H1 (cell line): ENCODE data around the gene DIP2C. TPM values are rescaled to one million over a fixed set of nuclear protein-coding genes. Genes with fewer than 3 reads are reported as not detected.

Experiments used
- CTCF ChIA-PET: fragments of 300-600 bp; sonication (Branson Sonifier 250); formaldehyde crosslinking; loops from one replicate; lab custom pipeline; 2021; ENCODE audit not compliant: partially characterized antibody; lab: Charles Lee
- POLR2A ChIA-PET: fragments of 300-600 bp; sonication (Branson Sonifier 250); formaldehyde crosslinking; loops from one replicate; lab custom pipeline; 2021; ENCODE audit warnings: inconsistent platforms; ENCODE audit not compliant: partially characterized antibody; lab: Charles Lee
- DNase-seq, 2 experiments: peaks; one replicate each; pipeline versions ENCODE4 v3.0.0 to v3.0.0-alpha.2; 2010 to 2022; ENCODE audit warnings: low spot score in 2 of 2, low read depth in 1 of 2, mixed read lengths in 1 of 2
- FAIRE-seq: peaks from 2 replicates; lab custom pipeline; 2011; peaks lifted over from hg19 to GRCh38; lab: Jason Lieb, UNC
- H2AFZ ChIP-seq: 2 replicates; pipeline ENCODE4 v1.8.1; 2012; ENCODE audit warnings: low read length, inconsistent platforms
- H2AK5ac ChIP-seq: 2 replicates; pipeline ENCODE4 v1.6.1; 2013; ENCODE audit warnings: low read depth, low read length
- H2BK120ac ChIP-seq: replicated peaks from 2 replicates; pipeline ENCODE3; 2013; ENCODE audit warnings: low read depth, low read length, inconsistent platforms
- H2BK12ac ChIP-seq: 2 replicates; pipeline ENCODE4 v1.6.1; 2013; ENCODE audit warnings: low read depth, low read length
- H2BK15ac ChIP-seq: 2 replicates; pipeline ENCODE4 v1.6.1; 2013; ENCODE audit warnings: low read length
- H2BK20ac ChIP-seq: 2 replicates; pipeline ENCODE4 v1.6.1; 2013; ENCODE audit warnings: low read length
- H2BK5ac ChIP-seq: 2 replicates; pipeline ENCODE4 v1.6.1; 2013; ENCODE audit warnings: low read depth, low read length
- H3K14ac ChIP-seq: 2 replicates; pipeline ENCODE4 v1.6.1; 2013; ENCODE audit warnings: inconsistent platforms; ENCODE audit not compliant: insufficient read length
- H3K18ac ChIP-seq: 2 replicates; pipeline ENCODE4 v1.6.1; 2013; ENCODE audit warnings: low read length; ENCODE audit errors: extremely low read depth
- H3K23ac ChIP-seq: 2 replicates; pipeline ENCODE4 v1.6.1; 2013; ENCODE audit warnings: inconsistent platforms; ENCODE audit not compliant: insufficient read length
- H3K23me2 ChIP-seq: 2 replicates; pipeline ENCODE4 v1.6.1; 2013; ENCODE audit warnings: low read depth, low read length
- H3K27ac ChIP-seq: 2 replicates; pipeline ENCODE4 v1.6.1; 2011; ENCODE audit warnings: low read depth, low read length, inconsistent platforms
- H3K27me3 ChIP-seq, 4 experiments: replicated peaks in 1 of 4; 1 replicate in 1 of 4; 2 replicates in 3 of 4; pipeline versions ENCODE4 v1.6.1 to v1.8.1; 2011 to 2013; ENCODE audit warnings: low read length in 3 of 4, mild to moderate bottlenecking in 3 of 4, inconsistent platforms in 2 of 4, mixed read lengths in 2 of 4, moderate library complexity in 1 of 4; ENCODE audit not compliant: control insufficient read depth in 3 of 4, insufficient read depth in 3 of 4; ENCODE audit errors: extremely low read depth in 1 of 4
- H3K36me3 ChIP-seq, 4 experiments: 2 replicates each; pipeline versions ENCODE4 v1.6.1 to v1.8.1; 2011 to 2013; ENCODE audit warnings: mild to moderate bottlenecking in 4 of 4, low read length in 3 of 4, moderate library complexity in 2 of 4, control low read depth in 1 of 4, inconsistent platforms in 1 of 4; ENCODE audit not compliant: insufficient read depth in 4 of 4, control insufficient read depth in 2 of 4
- H3K4ac ChIP-seq: replicated peaks from 2 replicates; pipeline ENCODE3; 2013; ENCODE audit warnings: low read length, low read depth, mixed read lengths, inconsistent platforms; ENCODE audit not compliant: insufficient read length
- H3K4me1 ChIP-seq, 4 experiments: replicated peaks in 1 of 4; 1 replicate in 1 of 4; 2 replicates in 3 of 4; pipeline versions ENCODE4 v1.6.1 to v1.8.1; 2011 to 2013; ENCODE audit warnings: low read length in 3 of 4, inconsistent platforms in 2 of 4, mixed read lengths in 1 of 4; ENCODE audit not compliant: insufficient read depth in 4 of 4, control insufficient read depth in 3 of 4
- H3K4me2 ChIP-seq, 2 experiments: 2 replicates each; pipeline versions ENCODE4 v1.6.1 to v1.8.1; 2011 to 2013; ENCODE audit warnings: low read depth in 2 of 2, low read length in 2 of 2, control low read depth in 1 of 2, inconsistent platforms in 1 of 2, mild to moderate bottlenecking in 1 of 2; ENCODE audit not compliant: insufficient read depth in 1 of 2
- H3K4me3 ChIP-seq, 4 experiments: fragments of 200-600, 300-600 bp in 1 of 4; sonication (generic), shearing (Covaris generic), sonication (Bioruptor Twin) in 1 of 4; 2 replicates each; pipeline versions ENCODE4 v1.5.1 to v1.8.1; 2011 to 2016; ENCODE audit warnings: low read length in 4 of 4, low read depth in 3 of 4, control low read depth in 2 of 4, inconsistent platforms in 2 of 4, mild to moderate bottlenecking in 2 of 4, mixed read lengths in 1 of 4, moderate library complexity in 1 of 4; ENCODE audit not compliant: insufficient read depth in 2 of 4; ENCODE audit errors: extremely low read depth in 1 of 4
- H3K56ac ChIP-seq: replicated peaks from 2 replicates; pipeline ENCODE3; 2013; ENCODE audit warnings: low read depth, mild to moderate bottlenecking, mixed read lengths, low read length, inconsistent platforms; ENCODE audit not compliant: insufficient read length
- H3K79me1 ChIP-seq: 2 replicates; pipeline ENCODE4 v1.6.1; 2013; ENCODE audit warnings: low read depth, low read length, control low read depth
- H3K79me2 ChIP-seq, 2 experiments: 2 replicates each; pipeline versions ENCODE4 v1.6.1 to v1.8.1; 2012 to 2013; ENCODE audit warnings: low read length in 2 of 2, mild to moderate bottlenecking in 2 of 2, inconsistent platforms in 1 of 2; ENCODE audit not compliant: insufficient read depth in 2 of 2, control insufficient read depth in 1 of 2
- H3K9ac ChIP-seq, 4 experiments: replicated peaks in 1 of 4; 1 replicate in 1 of 4; 2 replicates in 3 of 4; pipeline versions ENCODE4 v1.6.1 to v1.8.1; 2011 to 2013; ENCODE audit warnings: low read depth in 3 of 4, low read length in 3 of 4, control low read depth in 2 of 4, mild to moderate bottlenecking in 2 of 4, moderate library complexity in 2 of 4, inconsistent platforms in 1 of 4; ENCODE audit errors: extremely low read depth in 1 of 4
- H3K9me3 ChIP-seq, 2 experiments: 2 replicates each; pipeline versions ENCODE4 v1.6.1 to v1.8.1; 2012 to 2013; ENCODE audit warnings: mild to moderate bottlenecking in 2 of 2, moderate library complexity in 2 of 2, control low read depth in 1 of 2, inconsistent platforms in 1 of 2, low read depth in 1 of 2, low read length in 1 of 2, mixed read lengths in 1 of 2; ENCODE audit not compliant: insufficient read depth in 2 of 2
- H4K20me1 ChIP-seq, 2 experiments: replicated peaks in 1 of 2; 2 replicates each; pipeline versions ENCODE3 to v1.8.1; 2011 to 2013; ENCODE audit warnings: inconsistent platforms in 2 of 2, low read length in 2 of 2, mild to moderate bottlenecking in 1 of 2; ENCODE audit not compliant: insufficient read depth in 2 of 2, control insufficient read depth in 1 of 2
- H4K5ac ChIP-seq: 2 replicates; pipeline ENCODE4 v1.6.1; 2013; ENCODE audit warnings: low read length, low read depth, mixed read lengths, inconsistent platforms; ENCODE audit not compliant: insufficient read length
- H4K8ac ChIP-seq: 2 replicates; pipeline ENCODE4 v1.8.0; 2013; ENCODE audit warnings: mild to moderate bottlenecking, moderate library complexity, low read length, inconsistent platforms; ENCODE audit not compliant: insufficient read depth; ENCODE audit errors: extremely low read depth
- H4K91ac ChIP-seq: replicated peaks from 2 replicates; pipeline ENCODE3; 2013; ENCODE audit warnings: low read length, mixed read lengths, inconsistent platforms; ENCODE audit not compliant: insufficient read length
- KDM1A ChIP-seq: fragments of 200-600, 300-600 bp; sonication (generic); IDR thresholded peaks from 2 replicates; pipeline ENCODE4 v1.7.1; 2016; ENCODE audit warnings: mild to moderate bottlenecking, low read length, borderline replicate concordance
- SP1 ChIP-seq: IDR thresholded peaks from 2 replicates; pipeline ENCODE4 v1.6.1; 2011; ENCODE audit warnings: low read depth, low read length
- TAF7 ChIP-seq: optimal IDR thresholded peaks from 2 replicates; pipeline ENCODE3; 2011; ENCODE audit warnings: low read depth, mild to moderate bottlenecking, inconsistent platforms, low read length, moderate library complexity, borderline replicate concordance
- WGBS, 2 experiments: shearing (Covaris generic) in 1 of 2; methylation state at CpG; one replicate each; pipeline versions ENCODE4 v1.1.6 to v1.1.7; 2013 to 2015; ENCODE audit warnings: low lambda C conversion rate in 2 of 2, mixed read lengths in 2 of 2, inconsistent platforms in 1 of 2, low coverage in 1 of 2, missing lambda C conversion rate in 1 of 2; ENCODE audit not compliant: insufficient replicate concordance in 2 of 2, insufficient coverage in 1 of 2, insufficient read length in 1 of 2; ENCODE audit errors: extremely low coverage in 1 of 2, missing lambda C conversion rate in 1 of 2; 5-methylcytosine and 5-hydroxymethylcytosine counted together
- polyA plus RNA-seq, 7 experiments: library from polyadenylated mRNA; depleted of rRNA in 3 of 7; stranded (reverse) in 5 of 7; unstranded in 2 of 7; fragments of >200 nt in 5 of 7; fragments of 200-250 nt in 2 of 7; gene quantifications; 1 replicate in 5 of 7; 2 replicates in 1 of 7; 4 replicates in 1 of 7; pipeline versions ENCODE4 v1.2.1 to v1.2.3, GENCODE V29; 2011 to 2013; ENCODE audit warnings: missing spikeins in 2 of 7, mixed read lengths in 2 of 7
- total RNA-seq: library from RNA; stranded (reverse); fragmentation: NEBNext Ultra II Directional; extraction: Animal tissue kit (Norgen Biotek cat#: 25700); gene quantifications from 2 replicates; pipeline ENCODE4 v1.2.1, GENCODE V29; 2021

DIP2C gene
- total and polyA plus RNA-seq, 2 of the 8 experiments (the other 6 are each of a cell fraction or from before 2014, with no cell fraction given) = 3.8 to 9.3 TPM

- Histone ChIP-seq H2BK5ac (no peak overlapping the region), H3K56ac (no peak overlapping the region), H3K4me3 (no peak overlapping the region), H3K23me2 (no peaks in the 10 kb centered on the region), H2BK120ac (no peak overlapping the region), H3K4ac (no peak overlapping the region), H3K4me2 (no peak overlapping the region), H3K27me3 (no peaks in the 10 kb centered on the region), H4K20me1 (peaks cover 8 to 21% of the 10 kb centered on the region in 2 experiments), H4K5ac (no peak overlapping the region), H3K9ac (no peak overlapping the region), H2AFZ (no peak overlapping the region), H2BK12ac (no peak overlapping the region), H3K36me3 (no peaks in the 10 kb centered on the region), H2AK5ac (no peak overlapping the region), H3K14ac (no peak overlapping the region), H3K9me3 (no peaks in the 10 kb centered on the region), H3K18ac (no peak overlapping the region), H3K27ac (no peak overlapping the region), H2BK20ac (no peak overlapping the region), H3K79me2 (peaks cover 0 to 7% of the 10 kb centered on the region in 2 experiments; a peak in 1 of 4 replicates), H2BK15ac (0 out of 2 replicates have a peak overlapping the region, but pooled peaks have one; percentile 65), H3K79me1 (peaks cover 6% of the 10 kb centered on the region; the same call in 1 of the 2 replicates), H4K91ac (no peak overlapping the region), H3K4me1 (peaks cover 5 to 25% (median 20%) of the 10 kb centered on the region in 4 experiments), H3K23ac (no peak overlapping the region), H4K8ac (no peak overlapping the region)
- DNase-seq = no peak
- ChIA-PET CTCF (interaction anchor here (0.6 to 1.4 kb wide), 2 partner anchors 11 to 242 kb away, joined by 3 read pairs; no protein-coding TSS in a partner anchor), POLR2A (no interaction called here)
- peak; percentile 48 for FAIRE-seq
- TF ChIP-seq SP1 = no peak
- no peak for TF ChIP-seq TAF7
- TF ChIP-seq KDM1A = no peak
- 87% methylated on average over 11 of the region's 13 CpGs; no CpG with 5 or more reads in 1 of the 2 experiments for WGBS, 2 experiments
These were observed 67.3 kb downstream of the DIP2C start for GRCh38 chr10:621981-622740.
